ENCODE measurements around the gene TSTD1.

The TSTD1 gene

DNA sequence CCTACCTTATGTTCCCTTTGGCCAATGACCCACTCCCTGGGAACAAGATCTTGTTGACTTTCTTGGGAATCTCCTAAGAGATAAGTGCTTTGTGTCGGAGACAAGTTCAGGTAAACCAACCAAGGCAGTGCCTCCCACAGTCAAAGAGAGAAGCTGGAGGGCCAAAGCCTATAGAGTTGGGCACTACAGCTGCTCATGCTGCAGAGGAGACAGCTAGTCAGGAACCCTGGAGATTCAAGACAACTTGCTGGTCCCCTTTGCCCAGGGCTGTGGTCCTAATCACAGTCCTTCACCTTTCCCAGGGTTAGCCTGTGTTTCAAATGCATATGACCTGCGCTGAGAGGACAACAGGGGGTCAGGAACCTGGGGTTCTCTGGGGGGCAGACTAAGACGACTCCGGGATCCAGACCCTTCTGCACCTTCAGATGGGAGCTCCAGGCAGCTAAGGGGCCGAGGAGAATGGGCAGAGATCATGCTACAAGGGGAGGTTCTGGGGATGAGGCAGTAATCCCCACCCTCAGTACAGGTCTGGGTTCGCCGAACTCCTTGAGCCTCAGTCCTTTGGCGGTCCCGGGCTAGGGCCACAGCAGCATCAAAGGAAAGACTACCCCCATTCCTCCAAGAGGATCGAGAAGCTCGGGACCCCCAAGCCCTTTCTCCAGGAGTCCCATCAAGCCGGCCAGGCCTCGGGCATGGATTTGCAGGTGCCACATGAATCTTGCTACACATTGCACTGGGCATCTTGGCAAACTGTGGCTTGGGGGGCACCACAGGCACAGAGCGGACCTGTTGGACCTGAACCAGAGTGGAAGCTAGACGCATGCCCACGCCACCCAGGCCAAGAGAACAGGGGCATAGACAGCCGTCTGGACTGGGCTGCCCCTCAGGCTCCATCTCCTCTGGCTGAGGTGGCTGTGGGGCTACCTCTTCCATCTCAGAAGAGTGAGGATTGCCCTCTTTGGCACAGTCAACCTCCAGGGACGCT is 9.0 kb upstream of the TSTD1 start:
- DNase-seq (ENCODE audit: low read depth in 1 of 2, low spot score in 1 of 2) = no peak
- Histone ChIP-seq H3K27me3 (ENCODE audit: insufficient read depth, poor library complexity, severe bottlenecking) (no peaks in the 10 kb centered on the region), H3K4me3 (replicated peaks; ENCODE audit: insufficient read depth, low read length) (no peak overlapping the region), H3K27ac (replicated peaks) (peak overlapping the region; percentile 98)
- TF ChIP-seq POLR2AphosphoS5 (IDR thresholded peaks at IDR 0.05; ENCODE audit: low read depth) (0 out of 2 replicates have a peak, but pooled peaks have one; percentile 43), SPI1 (IDR thresholded peaks at IDR 0.05; ENCODE audit: borderline replicate concordance, low read depth) (no peak)

DNA sequence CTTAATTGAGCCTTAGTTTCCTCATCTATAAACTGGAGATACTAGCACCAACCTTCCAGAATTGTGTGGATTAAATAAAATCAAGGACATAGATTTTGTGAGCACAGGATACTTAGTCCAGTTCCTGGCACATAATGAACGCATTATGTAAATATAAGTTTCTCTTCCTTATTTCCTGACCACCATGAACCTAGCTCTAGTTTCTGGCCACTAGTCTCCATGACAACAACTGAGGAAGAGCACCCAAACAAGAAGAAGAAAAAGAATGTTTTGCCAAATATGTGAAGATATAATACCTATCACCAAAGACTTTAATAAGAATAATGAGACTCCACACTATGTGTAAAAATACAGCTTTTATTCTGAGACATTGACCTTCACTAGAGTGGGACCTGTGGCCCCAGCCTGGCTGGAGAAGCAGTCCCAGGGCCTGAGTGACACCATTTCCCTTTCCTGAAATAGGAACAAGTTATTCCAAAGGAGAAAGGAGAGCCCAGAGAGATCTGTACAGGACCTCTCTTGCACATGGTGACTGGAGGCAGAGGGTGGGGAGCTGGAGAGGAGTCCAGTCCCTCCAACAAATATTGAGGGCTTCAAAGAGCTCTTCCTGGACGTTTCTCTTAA is 8.0 kb upstream of the TSTD1 start:
- peak; percentile 30 to 61 for DNase-seq (ENCODE audit: low read depth in 1 of 2, low spot score in 1 of 2)
- peak overlapping the region; percentile 98 for H3K27ac ChIP-seq (replicated peaks)
- H3K27me3 ChIP-seq (ENCODE audit: insufficient read depth, poor library complexity, severe bottlenecking) = no peaks in the 10 kb centered on the region
- peak overlapping the region; percentile 86 for H3K4me3 ChIP-seq (replicated peaks; ENCODE audit: insufficient read depth, low read length)
- TF ChIP-seq POLR2AphosphoS5 (IDR thresholded peaks at IDR 0.05; ENCODE audit: low read depth) = no peak
- TF ChIP-seq CTCF (IDR thresholded peaks at IDR 0.05; ENCODE audit: insufficient read depth, low read length) = no peak
- TF ChIP-seq, protein P1, sequence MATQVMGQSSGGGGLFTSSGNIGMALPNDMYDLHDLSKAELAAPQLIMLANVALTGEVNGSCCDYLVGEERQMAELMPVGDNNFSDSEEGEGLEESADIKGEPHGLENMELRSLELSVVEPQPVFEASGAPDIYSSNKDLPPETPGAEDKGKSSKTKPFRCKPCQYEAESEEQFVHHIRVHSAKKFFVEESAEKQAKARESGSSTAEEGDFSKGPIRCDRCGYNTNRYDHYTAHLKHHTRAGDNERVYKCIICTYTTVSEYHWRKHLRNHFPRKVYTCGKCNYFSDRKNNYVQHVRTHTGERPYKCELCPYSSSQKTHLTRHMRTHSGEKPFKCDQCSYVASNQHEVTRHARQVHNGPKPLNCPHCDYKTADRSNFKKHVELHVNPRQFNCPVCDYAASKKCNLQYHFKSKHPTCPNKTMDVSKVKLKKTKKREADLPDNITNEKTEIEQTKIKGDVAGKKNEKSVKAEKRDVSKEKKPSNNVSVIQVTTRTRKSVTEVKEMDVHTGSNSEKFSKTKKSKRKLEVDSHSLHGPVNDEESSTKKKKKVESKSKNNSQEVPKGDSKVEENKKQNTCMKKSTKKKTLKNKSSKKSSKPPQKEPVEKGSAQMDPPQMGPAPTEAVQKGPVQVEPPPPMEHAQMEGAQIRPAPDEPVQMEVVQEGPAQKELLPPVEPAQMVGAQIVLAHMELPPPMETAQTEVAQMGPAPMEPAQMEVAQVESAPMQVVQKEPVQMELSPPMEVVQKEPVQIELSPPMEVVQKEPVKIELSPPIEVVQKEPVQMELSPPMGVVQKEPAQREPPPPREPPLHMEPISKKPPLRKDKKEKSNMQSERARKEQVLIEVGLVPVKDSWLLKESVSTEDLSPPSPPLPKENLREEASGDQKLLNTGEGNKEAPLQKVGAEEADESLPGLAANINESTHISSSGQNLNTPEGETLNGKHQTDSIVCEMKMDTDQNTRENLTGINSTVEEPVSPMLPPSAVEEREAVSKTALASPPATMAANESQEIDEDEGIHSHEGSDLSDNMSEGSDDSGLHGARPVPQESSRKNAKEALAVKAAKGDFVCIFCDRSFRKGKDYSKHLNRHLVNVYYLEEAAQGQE (IDR thresholded peaks at IDR 0.05; ENCODE audit: insufficient replicate concordance, low read depth) = no peak
- no peak for TF ChIP-seq GABPA (IDR thresholded peaks at IDR 0.05; ENCODE audit: low read depth)
- TF ChIP-seq SPI1 (IDR thresholded peaks at IDR 0.05; ENCODE audit: borderline replicate concordance, low read depth) = peak; percentile 37; the same call in 1 of the 2 replicates

DNA sequence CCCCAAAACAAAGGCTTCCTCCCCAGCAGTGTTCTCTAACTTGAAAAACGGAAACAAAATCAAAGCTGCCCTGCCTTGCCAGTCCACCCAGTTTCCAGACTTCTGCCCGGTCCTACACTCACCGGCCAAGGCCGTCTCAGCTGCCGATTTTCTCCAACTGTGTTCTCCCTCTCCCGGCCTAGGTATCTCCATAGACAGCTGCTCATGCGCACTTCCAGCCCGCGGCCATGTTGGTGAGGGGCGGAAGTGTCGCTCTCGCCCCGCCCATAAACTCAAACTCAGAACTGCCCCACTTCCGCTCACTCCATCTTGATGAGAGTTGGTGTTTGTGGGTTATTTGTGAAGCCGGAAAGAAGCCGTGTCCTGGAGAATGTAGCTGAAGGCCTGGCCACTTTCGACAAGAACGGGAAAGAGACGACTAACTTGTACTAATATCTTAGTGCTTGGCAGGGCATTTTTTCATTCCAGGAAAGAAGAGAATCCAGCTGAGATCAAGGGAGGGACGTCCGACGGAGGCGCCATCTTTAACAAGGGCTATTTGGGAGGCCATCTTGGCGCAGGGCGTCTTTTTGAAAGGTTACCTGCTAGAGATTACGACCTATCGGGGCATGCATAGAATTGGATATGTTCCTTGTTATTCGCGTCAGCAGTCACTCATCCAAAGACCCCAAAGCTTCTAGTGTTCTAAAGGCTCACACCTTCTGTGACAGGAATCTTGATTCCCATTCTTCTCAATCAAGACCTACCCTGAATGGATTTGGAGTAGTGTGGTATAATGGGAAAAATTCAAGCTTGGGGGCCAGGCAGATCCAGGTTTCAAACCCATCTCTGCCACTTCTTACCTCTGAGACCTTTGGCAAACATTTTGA is 7.2 kb upstream of the TSTD1 start, which contains the start of gene USF1:
Gene USF1 (minus strand): TSS at position 242 of the 869 bp plus-strand sequence. CDS start 2,702 bp downstream, outside the sequence.
- Histone ChIP-seq H3K27me3 (ENCODE audit: insufficient read depth, poor library complexity, severe bottlenecking) (no peaks in the 10 kb centered on the region), H3K4me3 (replicated peaks; ENCODE audit: insufficient read depth, low read length) (peak within 1 kb of the TSS; percentile 86), H3K27ac (replicated peaks) (peak within 1 kb of the TSS; percentile 98)
- peak; percentile 91 to 95 for DNase-seq (ENCODE audit: low read depth in 1 of 2, low spot score in 1 of 2)
- peak; percentile 90 for TF ChIP-seq GABPA (IDR thresholded peaks at IDR 0.05; ENCODE audit: low read depth)
- TF ChIP-seq CTCF (IDR thresholded peaks at IDR 0.05; ENCODE audit: insufficient read depth, low read length) = no peak
- TF ChIP-seq, protein P1 (IDR thresholded peaks at IDR 0.05; ENCODE audit: insufficient replicate concordance, low read depth) = peak; percentile 66
- TF ChIP-seq POLR2AphosphoS5 (IDR thresholded peaks at IDR 0.05; ENCODE audit: low read depth) = peak; percentile 84
- TF ChIP-seq SPI1 (IDR thresholded peaks at IDR 0.05; ENCODE audit: borderline replicate concordance, low read depth) = peak; percentile 91

All from HL-60 (cell line).